NCI-H2081 treated with DMSO at 0.1 percent for 48 hours (cell line): ENCODE results near the gene DCAF16.

Source experiments
- DNase-seq: peaks from one replicate; lab custom pipeline; 2025; lab: John Stamatoyannopoulos, UW

DCAF16 gene

DNA sequence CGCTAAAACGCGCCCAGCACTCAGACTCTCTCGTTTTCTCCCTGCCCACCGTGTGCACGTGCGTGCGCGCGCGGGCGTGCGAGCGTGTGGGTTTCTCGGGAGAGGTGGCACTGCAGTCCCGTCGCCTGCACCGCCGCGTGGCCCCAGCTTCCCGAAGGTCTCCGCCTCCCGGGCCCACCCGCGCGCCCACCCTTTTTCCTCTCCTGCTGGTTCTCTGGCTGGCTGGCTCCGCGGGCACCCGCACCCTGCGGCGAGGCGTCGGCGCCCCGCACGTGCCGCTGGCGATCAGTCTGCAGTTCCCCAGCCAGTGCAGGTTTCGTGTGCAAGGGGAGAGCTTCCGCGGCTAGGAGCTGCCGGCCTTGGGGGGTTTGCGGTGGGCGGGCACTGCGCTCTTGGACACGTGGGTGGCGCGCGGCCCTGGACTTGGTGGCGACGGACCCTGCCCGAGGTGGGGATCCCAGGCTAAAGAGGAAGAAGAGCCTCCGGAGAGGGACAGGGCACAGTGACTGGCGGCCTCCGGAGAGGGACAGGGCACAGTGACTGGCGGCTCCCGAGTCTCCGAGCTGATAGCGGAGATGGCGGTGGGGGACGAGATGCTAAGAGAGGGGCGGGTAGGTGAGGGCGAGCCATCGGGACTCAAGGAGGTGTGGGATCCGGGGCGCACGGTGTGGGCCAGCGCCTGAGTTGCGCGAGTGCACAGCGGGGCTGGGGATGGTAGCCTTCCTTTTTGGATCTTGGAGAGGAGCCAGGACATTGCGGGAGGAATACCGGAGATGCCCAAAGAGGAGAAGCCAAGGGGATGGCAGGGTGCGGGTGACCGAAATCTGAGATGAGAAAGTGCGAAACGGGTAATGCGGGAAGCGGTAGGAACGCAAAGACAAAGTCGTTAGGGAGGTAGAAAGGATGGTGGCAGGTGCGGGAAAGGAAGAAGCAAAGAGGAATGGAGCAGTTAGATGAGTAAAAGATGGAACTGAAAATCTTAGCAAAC, 29.0 kb downstream of the DCAF16 start, which contains the start of gene FAM184B:
TSS of gene FAM184B (minus strand) at position 322 of the 988 bp plus-strand sequence. CDS start 322 bp downstream, outside the sequence.
- DNase-seq, result no peak

DNA sequence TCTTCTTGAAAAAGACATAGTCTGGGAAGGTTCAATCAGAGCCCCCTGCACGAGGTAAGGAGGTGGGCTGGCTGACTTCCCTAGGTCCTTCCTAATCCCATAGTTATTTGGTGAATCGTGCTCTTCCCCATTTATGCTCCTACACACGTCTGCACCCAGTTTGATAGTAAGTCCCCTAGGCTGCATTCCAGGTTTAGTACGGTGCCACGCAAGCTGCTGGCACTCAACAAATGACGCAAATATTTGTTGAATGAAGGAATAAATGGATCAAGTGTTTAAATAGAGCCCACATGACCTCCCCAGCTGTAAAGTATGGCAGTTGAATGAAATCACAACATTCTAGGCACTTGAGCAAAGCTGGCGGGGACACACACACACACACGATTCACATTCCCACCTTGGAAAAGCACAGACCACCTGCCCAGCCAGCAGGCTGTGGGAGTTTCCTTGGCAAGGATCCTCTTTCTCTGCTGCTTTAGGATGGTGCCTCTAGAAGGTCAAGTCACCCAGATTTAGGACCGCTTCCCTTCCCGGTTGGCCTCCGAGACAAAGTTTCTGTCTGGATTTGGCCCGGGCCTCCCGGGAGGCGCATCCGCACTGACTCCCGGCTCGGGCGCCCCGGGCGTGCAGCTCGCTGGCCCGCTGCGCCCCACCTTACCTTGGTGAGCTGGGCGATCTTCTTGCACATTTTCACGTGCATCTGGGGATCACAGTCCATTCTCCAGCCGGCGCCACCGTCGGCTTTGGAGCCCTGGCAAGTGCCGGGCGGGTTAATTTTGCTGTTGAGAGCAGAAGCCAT, 29.9 kb downstream of the DCAF16 start:
- no peak for DNase-seq

DNA sequence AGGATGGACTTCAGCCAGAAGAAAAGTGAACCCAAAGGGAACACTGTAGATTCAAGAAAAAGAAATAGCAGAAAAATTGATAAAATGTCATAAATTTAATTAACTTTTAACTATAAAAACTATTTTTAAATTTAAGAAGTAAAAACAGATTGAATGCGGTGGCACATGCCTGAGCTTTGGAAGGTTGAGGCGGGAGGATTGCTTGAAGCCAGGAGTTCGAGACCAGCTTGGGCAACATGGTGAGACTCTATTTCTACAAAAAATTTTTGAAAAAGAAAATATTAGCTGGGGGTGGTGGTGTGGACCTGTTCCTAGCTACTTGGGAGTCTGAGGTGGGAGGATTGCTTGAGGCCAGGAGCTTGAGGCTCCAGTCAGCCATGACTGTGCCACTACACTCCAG, 32.1 kb downstream of the DCAF16 start:
- no peak for DNase-seq

DNA sequence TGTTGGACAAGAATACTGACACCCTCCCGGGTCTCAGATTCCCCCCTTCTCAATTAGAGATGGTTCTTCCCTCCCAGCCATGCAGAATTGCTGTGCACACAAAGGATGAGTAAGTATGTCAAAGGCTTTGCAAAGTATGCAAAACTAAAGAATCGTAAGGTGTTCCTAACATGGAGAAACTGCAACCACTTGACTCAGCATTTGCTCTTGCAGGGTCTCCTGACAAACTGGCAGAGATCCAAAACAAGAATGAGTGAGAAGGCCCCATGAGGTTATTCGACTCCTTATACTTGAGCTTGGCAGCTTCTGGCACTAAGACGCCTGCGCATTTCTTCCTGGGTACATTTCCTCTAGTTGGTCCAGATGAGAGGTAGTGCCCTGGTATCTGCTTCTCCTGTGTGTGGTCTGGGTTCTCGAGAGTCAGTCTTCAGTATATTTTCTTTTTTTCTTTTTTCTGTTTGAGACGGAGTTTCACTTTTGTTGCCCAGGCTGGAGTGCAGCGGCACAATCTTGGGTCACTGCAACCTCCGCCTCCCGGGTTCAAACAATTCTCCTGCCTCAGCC, 37.3 kb downstream of the DCAF16 start:
- no peak for DNase-seq

DNA sequence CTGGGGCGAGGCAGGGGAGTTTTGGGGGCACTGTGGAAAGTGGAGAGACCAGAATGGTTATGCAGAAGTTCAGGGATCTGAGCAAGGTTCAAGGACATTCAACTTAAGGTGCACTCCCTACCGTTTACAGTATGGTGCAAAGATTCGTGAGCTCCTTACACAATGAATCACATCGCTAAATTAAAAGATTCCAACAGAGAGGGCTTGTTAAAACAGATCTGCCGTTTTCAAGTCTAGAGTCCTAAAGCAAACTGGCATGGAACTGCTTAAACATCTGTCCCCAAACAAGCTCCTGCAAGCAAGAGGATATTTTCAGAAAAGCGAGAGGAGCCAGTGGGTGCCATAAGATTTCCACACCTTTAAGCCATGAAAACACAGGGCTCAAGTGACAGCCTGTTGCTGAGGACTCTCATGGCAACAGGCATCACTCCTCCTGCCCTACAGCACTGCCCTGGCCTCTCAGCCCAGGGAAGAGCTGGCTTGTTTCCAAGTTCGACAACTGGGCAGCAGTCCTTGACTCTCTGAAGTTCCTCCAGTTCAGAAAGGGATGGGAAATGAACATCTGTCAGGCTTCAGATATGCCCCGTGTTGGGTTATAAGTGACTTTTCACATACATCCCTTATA, 39.2 kb downstream of the DCAF16 start:
- no peak for DNase-seq

DNA sequence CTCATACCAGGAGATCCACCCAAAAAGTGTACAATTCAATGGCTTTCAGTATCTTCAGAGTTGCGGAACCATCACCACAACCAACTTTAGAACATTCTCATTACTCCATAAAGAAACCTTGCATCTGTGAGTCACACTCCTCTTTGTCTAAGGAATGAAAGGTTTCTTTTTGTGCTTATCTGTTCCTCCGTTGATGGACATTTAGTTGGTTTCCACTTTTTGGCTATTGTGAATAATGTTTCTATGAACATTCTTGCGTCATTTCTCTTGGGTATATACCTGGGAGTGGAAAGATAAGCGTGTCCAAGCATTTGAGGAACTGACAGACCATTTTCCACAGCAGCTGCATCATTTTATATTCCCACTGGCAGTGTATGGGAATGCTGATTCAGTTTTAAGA, 39.7 kb downstream of the DCAF16 start:
- DNase-seq, result no peak

DNA sequence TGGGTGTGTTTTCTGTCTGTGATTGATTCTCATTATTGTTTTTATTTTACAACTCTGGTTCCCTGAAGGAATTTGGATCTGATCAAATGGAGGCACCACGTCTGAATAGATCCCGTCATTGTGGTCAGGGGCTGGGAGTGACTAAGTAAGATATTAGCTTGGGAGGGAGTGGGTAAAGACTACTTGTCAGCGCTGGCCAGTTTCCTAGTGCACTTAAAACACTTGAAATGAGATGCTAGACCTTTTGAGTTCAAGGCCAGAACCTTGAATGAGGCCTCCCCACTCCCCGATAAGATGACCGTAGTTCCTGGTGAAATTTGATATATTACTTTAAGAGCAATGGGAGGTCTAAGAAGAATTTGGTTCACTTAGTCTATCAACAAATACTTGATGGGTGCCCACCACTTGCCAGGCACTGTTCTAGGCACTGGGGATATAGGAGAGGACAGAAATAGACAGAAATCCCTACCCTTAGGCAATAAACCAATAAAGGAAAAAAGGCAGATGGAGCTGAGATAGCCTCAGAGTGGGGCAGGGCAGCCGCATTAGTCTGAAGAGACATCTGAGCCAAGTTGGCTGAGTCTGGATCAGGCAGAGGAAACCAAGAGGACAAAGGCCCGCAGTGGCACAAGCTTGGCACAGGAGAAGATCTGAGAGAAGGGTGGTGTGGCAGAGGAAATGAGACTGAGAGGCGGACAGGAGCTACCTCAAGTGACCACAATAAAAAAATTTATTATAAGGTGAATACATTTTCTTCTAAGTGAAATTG, 41.0 kb downstream of the DCAF16 start:
- no peak for DNase-seq

DNA sequence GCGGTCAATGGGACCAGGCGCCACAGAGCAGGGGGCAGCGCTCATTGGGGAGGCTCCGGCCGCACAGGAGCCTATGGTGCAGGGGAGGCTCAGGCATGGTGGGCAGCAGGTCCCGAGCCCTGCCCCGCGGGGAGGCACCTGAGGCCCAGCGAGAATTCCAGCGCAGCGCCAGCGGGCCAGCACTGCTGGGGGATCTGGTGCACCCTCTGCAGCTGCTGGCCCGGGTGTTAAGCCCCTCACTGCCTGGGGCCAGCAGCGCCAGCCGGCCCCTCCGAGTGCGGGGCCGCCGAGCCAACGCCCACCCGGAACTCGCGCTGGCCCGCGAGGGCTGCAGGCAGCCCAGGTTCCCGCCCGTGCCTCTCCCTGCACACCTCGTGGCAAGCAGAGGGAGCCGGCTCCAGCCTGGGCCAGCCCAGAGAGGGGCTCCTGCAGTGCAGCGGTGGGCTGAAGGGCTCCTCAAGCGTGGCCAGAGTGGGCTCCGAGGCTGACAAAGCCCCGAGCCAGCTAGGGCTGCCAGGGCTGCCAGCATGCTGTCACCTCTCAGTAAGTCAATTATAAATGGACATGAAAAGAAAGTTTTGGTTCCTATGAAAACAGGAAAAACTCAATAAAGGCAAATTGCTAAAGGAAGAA, 43.6 kb downstream of the DCAF16 start:
- no peak for DNase-seq

DNA sequence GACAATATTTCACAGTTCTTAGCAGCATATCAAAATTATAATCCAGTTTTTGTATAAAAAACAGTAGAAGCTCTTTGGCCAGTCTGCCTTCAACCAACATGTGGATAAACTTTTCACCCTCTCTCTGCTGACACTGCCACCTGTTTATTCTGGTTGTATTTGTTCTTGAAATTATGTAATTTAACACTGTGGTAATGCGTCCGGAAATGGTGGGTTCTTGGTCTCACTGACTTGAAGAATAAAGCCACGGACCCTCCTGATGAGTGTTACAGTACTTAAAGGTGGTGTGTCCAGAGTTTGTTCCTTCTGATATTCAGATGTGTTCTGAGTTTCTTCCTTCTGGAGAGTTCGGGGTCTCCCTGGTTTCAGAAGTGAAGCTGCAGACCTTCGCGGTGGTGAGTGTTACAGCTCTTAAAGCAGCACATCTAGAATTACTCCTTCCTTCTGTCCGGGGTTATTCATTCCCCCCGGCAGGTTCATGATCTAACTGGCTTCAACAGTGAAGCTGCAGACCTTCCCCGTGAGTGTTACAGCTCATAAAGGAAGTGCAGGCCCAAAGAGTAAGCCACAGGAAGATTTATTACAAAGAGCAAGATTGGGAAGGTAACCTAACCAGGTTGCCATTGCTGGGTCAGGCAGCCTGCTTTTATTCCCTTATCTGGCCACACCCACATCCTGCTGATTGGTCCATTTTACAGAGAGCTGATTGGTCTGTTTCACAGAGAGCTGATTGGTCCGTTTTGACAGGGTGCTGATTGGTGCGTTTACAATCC, 44.9 kb downstream of the DCAF16 start:
- no peak for DNase-seq

DNA sequence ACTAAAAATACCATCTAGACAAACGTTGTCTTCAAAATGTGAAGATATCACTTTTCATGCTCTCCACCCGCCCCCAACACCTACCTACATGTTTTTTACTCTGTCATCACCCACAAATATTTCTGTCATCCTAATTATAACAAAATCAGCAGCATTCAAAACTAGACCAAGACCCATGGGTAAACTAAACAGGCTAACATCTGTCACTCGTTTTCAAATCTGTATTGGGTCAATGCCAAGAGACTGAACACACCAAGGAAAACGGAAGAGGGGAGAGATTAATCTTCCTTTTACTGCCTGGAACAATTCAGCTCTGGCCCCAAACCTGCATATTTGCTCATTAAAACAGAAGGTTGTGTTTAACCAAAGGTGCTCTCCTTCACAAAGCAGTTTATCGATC, 46.6 kb downstream of the DCAF16 start:
- no peak for DNase-seq

DNA sequence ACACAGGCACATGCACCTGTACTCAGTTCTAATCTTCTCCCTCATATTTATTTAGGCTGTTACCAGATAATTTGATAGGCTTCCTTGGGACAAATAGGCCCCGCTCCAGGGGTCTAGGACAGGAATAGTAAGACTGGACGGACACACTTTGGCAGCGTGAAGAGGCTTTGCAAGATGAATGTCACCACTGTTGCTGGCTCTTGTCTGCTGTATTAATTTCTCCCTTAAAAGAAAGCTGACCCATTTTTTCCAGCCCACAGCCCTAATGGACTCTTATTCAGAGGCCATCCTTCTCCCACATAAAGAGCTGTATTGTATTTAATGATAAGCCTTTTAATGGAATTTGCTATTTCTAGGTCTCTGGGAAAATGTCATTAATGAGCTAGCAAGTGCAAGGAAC, 47.1 kb downstream of the DCAF16 start:
- no peak for DNase-seq

DNA sequence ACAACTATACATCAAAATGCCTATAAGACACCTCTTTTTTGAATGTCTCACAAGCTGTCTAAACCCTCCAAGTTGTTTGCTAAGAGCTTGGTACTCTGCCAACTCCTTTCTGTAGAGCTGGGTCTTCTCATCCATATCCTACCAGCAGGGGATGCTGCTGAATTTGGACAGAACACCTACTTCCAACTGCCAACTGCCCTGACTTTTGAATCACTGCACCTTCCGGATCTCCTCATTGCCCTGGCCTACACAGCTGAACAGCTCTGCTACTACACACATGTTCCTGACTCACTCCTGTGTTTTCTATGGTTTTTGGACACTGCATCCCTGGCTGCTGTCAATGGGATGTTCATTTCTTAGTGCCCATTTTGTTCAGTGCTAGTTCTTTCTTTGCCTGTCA, 47.8 kb downstream of the DCAF16 start:
- no peak for DNase-seq

DNA sequence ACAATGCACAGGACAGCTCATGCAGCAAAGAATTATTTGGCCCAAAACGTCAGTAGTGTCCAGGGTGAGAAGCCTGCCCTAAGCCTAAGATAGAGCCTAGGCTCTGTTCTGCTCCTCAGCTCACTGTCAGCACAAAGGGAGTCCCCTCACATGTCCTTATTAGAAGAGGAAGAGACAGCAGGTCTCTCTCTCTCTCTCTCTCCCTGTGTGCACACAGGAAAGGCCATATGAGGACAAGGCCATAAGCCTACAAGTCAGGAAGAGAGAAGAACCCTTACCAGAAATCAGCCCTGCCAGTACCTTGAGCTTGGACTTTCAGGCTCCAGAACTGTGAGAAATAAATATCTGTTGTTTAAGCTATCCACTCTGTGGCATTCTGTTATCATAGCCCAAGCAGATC, 49.5 kb downstream of the DCAF16 start:
- no peak for DNase-seq

DNA sequence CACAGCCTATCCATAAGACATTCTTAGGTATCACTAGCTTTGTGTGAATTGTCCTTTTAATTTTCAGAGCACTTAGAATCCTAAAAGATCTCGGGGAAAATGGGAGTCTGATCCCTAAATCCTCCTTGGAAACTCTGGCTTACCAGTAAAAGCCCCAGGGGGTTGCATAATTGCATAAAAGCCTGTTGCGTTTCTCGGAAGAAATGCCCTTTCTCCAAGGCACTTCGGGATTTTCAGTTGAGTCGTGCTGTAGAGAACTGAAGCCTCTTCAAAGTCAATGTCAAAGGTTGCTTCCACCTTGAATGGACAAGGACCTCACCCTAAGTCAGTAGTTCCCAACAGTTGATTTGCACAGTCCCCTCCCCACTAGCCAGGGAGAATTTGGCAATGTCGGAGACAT, 49.9 kb downstream of the DCAF16 start:
- no peak for DNase-seq

DNA sequence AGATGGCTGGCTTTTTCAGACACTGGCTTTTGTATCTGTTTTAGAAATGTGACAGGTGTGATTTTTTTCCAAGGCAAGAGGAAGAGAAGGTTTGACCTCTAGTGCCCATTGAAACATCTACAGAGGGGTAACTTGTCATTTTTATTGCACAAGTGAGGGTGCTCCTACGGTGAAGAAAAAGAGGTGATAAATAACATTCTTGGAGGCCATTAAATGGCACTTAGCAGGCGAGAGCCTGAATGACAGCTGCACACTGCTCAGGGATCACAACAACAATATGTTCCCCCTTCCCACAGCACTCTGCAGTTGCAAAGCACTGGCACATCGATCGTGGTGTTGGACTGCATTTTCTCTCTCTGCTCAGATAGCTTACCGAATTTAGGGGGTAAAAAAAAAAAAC, 52.1 kb downstream of the DCAF16 start:
- DNase-seq, result no peak

DNA sequence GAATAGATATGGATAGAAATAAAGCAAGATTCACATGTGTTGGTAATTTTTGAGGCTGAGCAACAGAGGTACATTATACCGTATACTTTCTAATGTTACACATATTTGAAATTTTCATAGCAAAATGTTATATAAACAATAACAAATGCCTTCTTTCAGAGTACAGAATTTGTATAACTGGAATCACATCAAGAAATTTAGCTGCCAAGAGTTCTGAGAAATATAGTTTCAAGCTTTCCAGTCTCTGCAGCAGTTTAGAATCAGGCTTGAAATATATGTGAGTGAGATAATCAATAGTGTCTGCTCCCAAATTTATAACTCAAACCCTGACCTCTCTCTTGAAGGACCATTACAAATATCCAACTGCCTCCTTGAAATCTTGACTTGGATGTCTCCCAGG, 52.9 kb downstream of the DCAF16 start:
- no peak for DNase-seq

DNA sequence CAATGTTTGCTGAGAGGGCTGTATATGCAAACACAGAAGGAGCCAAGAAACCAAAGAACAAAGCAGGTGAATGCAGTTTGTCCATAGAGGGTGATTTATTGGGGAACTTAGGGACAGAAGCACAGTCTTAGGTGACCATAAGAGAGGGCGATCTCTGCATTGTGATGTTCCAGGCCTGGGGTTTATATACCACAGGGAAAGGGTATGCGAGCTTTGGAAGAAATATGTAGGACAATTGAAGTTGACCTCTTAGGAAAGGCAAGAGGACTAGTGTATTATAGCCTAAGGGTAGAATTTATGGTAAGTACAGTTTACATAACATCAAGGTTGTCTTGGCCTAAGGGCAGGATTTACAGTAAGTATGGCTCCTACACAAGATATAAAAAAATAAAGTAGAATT, 56.9 kb downstream of the DCAF16 start:
- no peak for DNase-seq
